NB4 (cell line): ENCODE data around the gene PSG2.
"Not testable (repeated sequence)": the region's sequence is repeated elsewhere in the genome, so short reads cannot be mapped to it uniquely, and the experiment has no call there.

ENCODE experiments used
- CTCF ChIP-seq: IDR thresholded peaks from one replicate; pipeline ENCODE4 v1.5.1; 2012; ENCODE audit warnings: low read depth, low read length
- MAX ChIP-seq: IDR thresholded peaks from 2 replicates; pipeline ENCODE4 v1.6.1; 2011; ENCODE audit warnings: low read depth, low read length

- not testable (repeated sequence) for TF ChIP-seq CTCF, MAX
Measured at GRCh38 chr19:43119526-43119925, 37.0 kb upstream of the PSG2 start.
